Osteocyte (in vitro differentiated cells): ENCODE measurements around the gene TSPAN15. TPM values are rescaled to one million over a fixed set of nuclear protein-coding genes. Genes with fewer than 3 reads are reported as not detected.

Experiments
- DNase-seq: peaks from one replicate; pipeline ENCODE4 v3.0.0; 2021; ENCODE audit warnings: mixed read lengths; ENCODE audit not compliant: unreplicated experiment; ENCODE audit errors: extremely low spot score
- H3K27ac Mint-ChIP-seq: one replicate; pipeline ENCODE4 v1.8.0; 2021; ENCODE audit warnings: mild to moderate bottlenecking, mixed read lengths; ENCODE audit not compliant: unreplicated experiment
- H3K27me3 Mint-ChIP-seq: one replicate; pipeline ENCODE4 v1.8.0; 2021; ENCODE audit warnings: mixed read lengths; ENCODE audit not compliant: unreplicated experiment
- H3K36me3 Mint-ChIP-seq: one replicate; pipeline ENCODE4 v1.8.0; 2021; ENCODE audit warnings: mixed read lengths; ENCODE audit not compliant: unreplicated experiment
- H3K4me1 Mint-ChIP-seq: one replicate; pipeline ENCODE4 v1.8.0; 2021; ENCODE audit warnings: mixed read lengths; ENCODE audit not compliant: unreplicated experiment
- H3K4me3 Mint-ChIP-seq: one replicate; pipeline ENCODE4 v1.8.0; 2021; ENCODE audit warnings: mild to moderate bottlenecking, moderate library complexity, mixed read lengths; ENCODE audit not compliant: unreplicated experiment
- H3K9me3 Mint-ChIP-seq: one replicate; pipeline ENCODE4 v1.8.0; 2021; ENCODE audit warnings: mixed read lengths; ENCODE audit not compliant: unreplicated experiment
- total RNA-seq: library from RNA; stranded (reverse); gene quantifications from 2 replicates; pipeline ENCODE4 v1.2.1, GENCODE V29; 2021
- TF ChIP-seq, protein P1 (sequence below): fragments of 200-600 bp; sonication (generic); IDR thresholded peaks from 2 replicates; pipeline ENCODE4 v1.5.0; 2021; ENCODE audit warnings: antibody characterized with exemption, mild to moderate bottlenecking, moderate library complexity

The TSPAN15 gene
- total RNA-seq, 1 donor from 2014 or later = 0.94 TPM

DNA sequence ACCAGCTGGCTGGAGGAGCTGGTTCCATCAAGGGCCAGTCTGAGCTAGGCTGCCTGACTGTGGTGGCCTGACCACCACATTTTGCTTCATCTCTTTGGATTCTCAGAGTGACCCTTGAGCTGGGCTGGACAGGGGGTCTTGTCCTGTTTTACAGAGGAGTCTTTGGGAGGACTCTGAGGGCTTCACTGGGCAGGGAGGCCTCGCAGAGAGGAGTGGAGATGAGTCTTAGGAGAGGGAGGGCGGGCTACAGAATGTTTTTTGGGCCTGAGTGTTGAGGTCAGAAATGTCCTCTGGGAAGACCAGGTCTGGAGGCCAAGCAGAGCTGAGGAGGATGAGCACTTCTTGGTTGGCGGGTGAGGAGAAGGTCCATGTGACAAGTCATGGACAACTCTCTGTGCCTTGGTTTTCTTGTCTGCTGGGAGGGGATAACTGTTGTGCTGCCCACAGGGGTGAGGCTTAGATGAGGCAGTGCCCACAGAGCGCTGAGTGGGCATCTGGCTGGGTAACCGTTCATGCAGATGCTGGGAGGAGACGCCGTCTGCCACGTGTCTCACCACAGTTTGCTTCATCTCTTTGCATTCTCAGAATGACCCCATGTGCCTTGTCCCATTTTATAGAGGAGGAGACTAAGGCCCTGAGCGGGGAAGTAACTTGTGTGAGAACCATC is 9.4 kb downstream of the TSPAN15 start:
- DNase-seq = no peak
- Mint-ChIP-seq H3K36me3 (no peaks in the 10 kb centered on the region), H3K4me1 (peaks cover 13% of the 10 kb centered on the region), H3K27me3 (no peaks in the 10 kb centered on the region), H3K27ac (no peak overlapping the region), H3K4me3 (no peak overlapping the region), H3K9me3 (no peaks in the 10 kb centered on the region)
- TF ChIP-seq, protein P1, sequence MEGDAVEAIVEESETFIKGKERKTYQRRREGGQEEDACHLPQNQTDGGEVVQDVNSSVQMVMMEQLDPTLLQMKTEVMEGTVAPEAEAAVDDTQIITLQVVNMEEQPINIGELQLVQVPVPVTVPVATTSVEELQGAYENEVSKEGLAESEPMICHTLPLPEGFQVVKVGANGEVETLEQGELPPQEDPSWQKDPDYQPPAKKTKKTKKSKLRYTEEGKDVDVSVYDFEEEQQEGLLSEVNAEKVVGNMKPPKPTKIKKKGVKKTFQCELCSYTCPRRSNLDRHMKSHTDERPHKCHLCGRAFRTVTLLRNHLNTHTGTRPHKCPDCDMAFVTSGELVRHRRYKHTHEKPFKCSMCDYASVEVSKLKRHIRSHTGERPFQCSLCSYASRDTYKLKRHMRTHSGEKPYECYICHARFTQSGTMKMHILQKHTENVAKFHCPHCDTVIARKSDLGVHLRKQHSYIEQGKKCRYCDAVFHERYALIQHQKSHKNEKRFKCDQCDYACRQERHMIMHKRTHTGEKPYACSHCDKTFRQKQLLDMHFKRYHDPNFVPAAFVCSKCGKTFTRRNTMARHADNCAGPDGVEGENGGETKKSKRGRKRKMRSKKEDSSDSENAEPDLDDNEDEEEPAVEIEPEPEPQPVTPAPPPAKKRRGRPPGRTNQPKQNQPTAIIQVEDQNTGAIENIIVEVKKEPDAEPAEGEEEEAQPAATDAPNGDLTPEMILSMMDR = no peak

DNA sequence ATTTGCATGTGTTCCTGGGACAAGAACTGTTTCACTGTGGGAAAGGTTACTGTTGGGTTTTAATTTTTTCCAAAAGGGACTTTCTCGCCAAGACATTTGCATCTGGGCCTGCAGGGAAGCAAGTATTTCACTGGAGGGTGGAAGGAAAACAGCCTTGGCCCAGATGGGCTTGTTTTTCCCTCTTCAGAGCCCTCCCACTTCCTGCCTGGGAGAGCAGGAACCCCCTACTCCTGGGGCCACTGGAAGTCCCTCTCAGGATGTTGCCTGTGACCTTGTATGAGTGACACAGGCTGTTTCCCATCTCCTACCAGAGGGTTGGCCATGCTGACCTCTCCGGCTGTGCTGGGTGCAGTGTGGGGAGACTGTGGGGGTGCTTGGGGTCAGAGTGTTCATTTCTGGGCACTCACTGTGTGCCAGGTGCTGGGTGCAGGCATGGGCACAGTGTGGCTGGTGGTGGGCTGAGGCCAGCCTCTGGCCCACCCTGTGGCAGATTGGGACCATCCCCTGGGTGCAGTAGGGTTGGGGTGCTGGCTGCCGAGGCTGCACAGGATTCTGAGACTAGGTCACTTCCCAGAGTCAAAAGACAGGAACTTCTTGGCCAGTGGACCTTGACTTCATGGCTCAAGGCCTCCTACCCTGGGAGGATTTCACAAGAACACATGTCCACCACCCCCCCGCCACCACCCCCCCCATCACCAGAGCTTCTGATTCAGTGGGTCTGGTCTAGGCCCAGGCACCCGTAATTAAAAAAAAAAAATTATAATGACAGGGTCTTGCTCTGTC is 10.2 kb downstream of the TSPAN15 start:
- Mint-ChIP-seq H3K36me3 (no peaks in the 10 kb centered on the region), H3K9me3 (no peaks in the 10 kb centered on the region), H3K4me3 (no peak overlapping the region), H3K27ac (no peak overlapping the region), H3K4me1 (peaks cover 13% of the 10 kb centered on the region), H3K27me3 (no peaks in the 10 kb centered on the region)
- no peak for DNase-seq
- TF ChIP-seq, protein P1 = no peak

DNA sequence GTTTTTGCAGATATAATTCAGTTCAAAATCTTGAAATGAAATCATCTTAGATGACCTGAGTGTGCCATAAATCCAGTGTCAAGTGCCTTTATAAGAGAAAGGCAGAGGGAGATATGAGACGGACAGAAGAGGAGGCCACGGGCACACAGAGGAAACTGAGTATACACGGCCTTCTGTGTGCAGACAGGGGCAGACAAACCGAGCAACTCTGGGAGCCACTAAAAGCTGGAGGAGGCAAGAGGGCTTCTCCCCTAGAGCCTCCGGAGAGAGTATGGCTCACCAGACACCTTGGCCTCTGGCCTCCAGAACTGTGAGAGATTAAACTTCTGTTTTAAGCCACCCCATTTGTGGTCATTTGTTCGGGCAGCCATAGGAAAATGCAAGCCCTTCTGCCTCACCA is 12.6 kb downstream of the TSPAN15 start:
- Mint-ChIP-seq H3K27me3 (no peaks in the 10 kb centered on the region), H3K36me3 (no peaks in the 10 kb centered on the region)
- TF ChIP-seq, protein P1 = no peak

DNA sequence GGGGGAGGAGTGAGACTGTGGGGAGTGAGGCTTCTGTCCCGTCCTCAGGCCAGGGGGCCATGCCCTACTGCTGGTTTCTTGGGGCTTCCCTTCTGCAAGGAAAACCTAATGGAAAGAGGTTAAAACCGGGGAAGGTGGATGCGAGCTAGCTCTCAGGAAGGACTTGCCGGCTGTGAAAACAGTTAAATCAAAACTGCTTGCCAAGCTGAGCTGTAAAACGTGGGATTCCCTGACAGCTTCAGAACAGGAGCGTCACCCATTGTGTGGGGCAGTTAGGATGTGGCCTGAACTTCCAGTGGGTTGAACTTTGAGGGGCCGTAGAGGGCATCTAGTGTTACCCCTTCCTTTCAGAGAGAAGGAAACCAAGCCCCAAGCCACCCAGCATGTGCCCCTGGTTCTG is 13.1 kb downstream of the TSPAN15 start:
- Mint-ChIP-seq H3K36me3 (no peaks in the 10 kb centered on the region), H3K9me3 (no peaks in the 10 kb centered on the region), H3K4me3 (no peak overlapping the region), H3K27me3 (no peaks in the 10 kb centered on the region), H3K27ac (no peak overlapping the region), H3K4me1 (peaks cover 13% of the 10 kb centered on the region)
- TF ChIP-seq, protein P1 = no peak
- DNase-seq = no peak

More for the DNA sequence above, 12.6 kb downstream of the TSPAN15 start:
- no peak for DNase-seq
- H3K27ac Mint-ChIP-seq = no peak overlapping the region
- H3K4me1 Mint-ChIP-seq = peaks cover 13% of the 10 kb centered on the region
- no peak overlapping the region for H3K4me3 Mint-ChIP-seq
- no peaks in the 10 kb centered on the region for H3K9me3 Mint-ChIP-seq

DNA sequence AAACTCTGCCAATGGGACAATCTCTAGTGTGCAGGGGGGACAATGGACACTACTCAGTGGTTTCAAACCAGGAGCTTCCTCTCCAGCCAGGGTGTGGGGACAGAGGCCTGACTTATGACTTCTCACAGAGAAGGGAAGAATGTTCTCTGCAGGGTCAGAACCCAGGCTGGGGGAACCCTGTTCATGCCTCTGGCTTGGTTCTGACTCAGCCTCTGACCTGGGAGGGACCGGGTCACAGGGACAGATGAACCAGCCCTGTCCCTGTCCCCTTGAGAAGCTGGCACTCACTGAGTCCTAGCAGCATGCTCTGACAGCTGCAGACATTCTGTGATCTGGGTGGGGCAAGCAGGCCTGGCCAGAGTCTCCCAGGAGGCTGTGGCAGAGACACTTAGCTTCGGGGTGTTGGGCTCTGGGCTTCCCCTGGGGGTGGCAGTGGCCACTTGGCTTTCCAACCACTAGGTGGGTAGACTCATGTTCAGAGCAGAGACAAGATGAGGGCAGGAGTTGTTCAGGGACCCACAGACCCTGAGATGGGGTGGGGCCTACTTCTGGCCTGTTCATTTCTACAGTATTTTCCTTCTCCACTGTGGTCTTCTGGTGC is 13.6 kb downstream of the TSPAN15 start:
- Mint-ChIP-seq H3K27me3 (no peaks in the 10 kb centered on the region), H3K27ac (no peak overlapping the region)

More for the DNA sequence above, 13.6 kb downstream of the TSPAN15 start:
- Mint-ChIP-seq H3K4me1 (peaks cover 13% of the 10 kb centered on the region), H3K4me3 (no peak overlapping the region), H3K9me3 (no peaks in the 10 kb centered on the region), H3K36me3 (no peaks in the 10 kb centered on the region)
- no peak for DNase-seq
- TF ChIP-seq, protein P1 = no peak
